DOHH2 (cell line): Measurements from ENCODE around the gene WWOX.
A peak's percentile ranks its signal among the peaks of the same experiment; 100 is the strongest.

Source experiments
- H3F3A ChIP-seq: fragments of 200-600 bp; sonication (generic), shearing (Covaris generic); 2 replicates; pipeline ENCODE4 v1.6.0; 2016; ENCODE audit warnings: antibody characterized with exemption, mild to moderate bottlenecking; ENCODE audit not compliant: control insufficient read depth, insufficient read depth
- H3K27ac ChIP-seq: fragments of 200-600 bp; sonication (generic); 2 replicates; pipeline ENCODE4 v1.5.1; 2014; ENCODE audit warnings: low read depth, mild to moderate bottlenecking, low read length, moderate library complexity
- H3K27me3 ChIP-seq: fragments of 200-600 bp; sonication (generic); 2 replicates; pipeline ENCODE4 v1.6.1; 2014; ENCODE audit warnings: mild to moderate bottlenecking, low read length, mixed read lengths; ENCODE audit not compliant: control insufficient read depth
- H3K36me3 ChIP-seq: fragments of 200-600 bp; sonication (generic); 2 replicates; pipeline ENCODE4 v1.6.1; 2014; ENCODE audit warnings: mild to moderate bottlenecking, low read length, moderate library complexity, mixed read lengths; ENCODE audit not compliant: control insufficient read depth
- H3K4me1 ChIP-seq: fragments of 200-600 bp; sonication (generic); 2 replicates; pipeline ENCODE4 v1.6.1; 2014; ENCODE audit warnings: mild to moderate bottlenecking, low read length, mixed read lengths; ENCODE audit not compliant: control insufficient read depth
- H3K4me2 ChIP-seq: fragments of 200-600 bp; sonication (generic); 2 replicates; pipeline ENCODE4 v1.6.0; 2014; ENCODE audit warnings: mild to moderate bottlenecking, low read length, moderate library complexity
- H3K4me3 ChIP-seq: fragments of 200-600 bp; sonication (generic); 2 replicates; pipeline ENCODE4 v1.5.1; 2014; ENCODE audit warnings: mild to moderate bottlenecking, low read length, mixed read lengths
- H3K79me2 ChIP-seq: fragments of 200-600 bp; sonication (generic); 2 replicates; pipeline ENCODE4 v1.6.1; 2014; ENCODE audit warnings: mild to moderate bottlenecking, low read length, mixed read lengths; ENCODE audit not compliant: control insufficient read depth
- H3K9me2 ChIP-seq: fragments of 200-600 bp; sonication (generic); replicated peaks from 2 replicates; pipeline ENCODE4 v1.6.1; 2014; ENCODE audit warnings: mild to moderate bottlenecking, low read length, mixed read lengths; ENCODE audit not compliant: control insufficient read depth
- H3K9me3 ChIP-seq: fragments of 200-600 bp; sonication (generic); 2 replicates; pipeline ENCODE4 v1.6.1; 2014; ENCODE audit warnings: antibody characterized with exemption, low read length, mixed read lengths; ENCODE audit not compliant: control insufficient read depth, insufficient read depth
- H4K20me1 ChIP-seq: fragments of 200-600 bp; sonication (generic); 2 replicates; pipeline ENCODE4 v1.6.0; 2014; ENCODE audit warnings: low read depth, mild to moderate bottlenecking, antibody characterized with exemption, low read length, moderate library complexity; ENCODE audit not compliant: control insufficient read depth, insufficient read depth
- CTCF ChIP-seq: fragments of 200-600 bp; sonication (generic); IDR thresholded peaks from one replicate; pipeline ENCODE4 v1.5.1; 2014; ENCODE audit warnings: antibody characterized with exemption, mild to moderate bottlenecking, low read depth, low read length; ENCODE audit not compliant: poor library complexity, severe bottlenecking
- EZH2phosphoT487 ChIP-seq: fragments of 200-600 bp; sonication (generic); IDR thresholded peaks from 2 replicates; pipeline ENCODE4 v1.6.1; 2017; ENCODE audit warnings: borderline replicate concordance, mild to moderate bottlenecking, antibody characterized with exemption, low read length, moderate library complexity, mixed read lengths

The WWOX gene

GRCh38 chr16:78920621-78921020, 821.2 kb downstream of the WWOX start:
- Histone ChIP-seq H3K4me2 (no peak overlapping the region), H3K36me3 (no peaks in the 10 kb centered on the region), H3K4me3 (no peak overlapping the region), H3K27ac (no peak overlapping the region), H3K9me3 (0 out of 2 replicates have a peak, but pooled peaks cover 2% of the 10 kb centered on the region), H3K27me3 (no peaks in the 10 kb centered on the region), H3K9me2 (no peaks in the 10 kb centered on the region), H4K20me1 (no peaks in the 10 kb centered on the region), H3F3A (no peaks in the 10 kb centered on the region), H3K79me2 (no peaks in the 10 kb centered on the region), H3K4me1 (no peaks in the 10 kb centered on the region)
- TF ChIP-seq CTCF (no peak), EZH2phosphoT487 (no peak)

- Histone ChIP-seq H3K36me3 (no peaks in the 10 kb centered on the region), H3K9me3 (0 out of 2 replicates have a peak, but pooled peaks cover 2% of the 10 kb centered on the region), H3K4me3 (no peak overlapping the region), H3K27me3 (no peaks in the 10 kb centered on the region), H3K79me2 (no peaks in the 10 kb centered on the region), H3K4me2 (peak overlapping the region; percentile 20; the same call in 1 of the 2 replicates), H3K9me2 (no peaks in the 10 kb centered on the region), H4K20me1 (no peaks in the 10 kb centered on the region), H3K4me1 (no peaks in the 10 kb centered on the region), H3K27ac (no peak overlapping the region), H3F3A (no peaks in the 10 kb centered on the region)
- TF ChIP-seq CTCF: peak; percentile 71
- no peak for TF ChIP-seq EZH2phosphoT487
These were observed 825.8 kb downstream of the WWOX start for GRCh38 chr16:78925083-78925767.

- Histone ChIP-seq H3K79me2 (no peaks in the 10 kb centered on the region), H3K4me1 (no peaks in the 10 kb centered on the region), H3K36me3 (no peaks in the 10 kb centered on the region), H3F3A (no peaks in the 10 kb centered on the region), H3K27me3 (no peaks in the 10 kb centered on the region), H3K27ac (no peak overlapping the region), H3K9me3 (0 out of 2 replicates have a peak, but pooled peaks cover 2% of the 10 kb centered on the region), H3K4me3 (no peak overlapping the region), H3K9me2 (no peaks in the 10 kb centered on the region), H4K20me1 (no peaks in the 10 kb centered on the region), H3K4me2 (no peak overlapping the region)
- TF ChIP-seq EZH2phosphoT487 (no peak), CTCF (no peak)
These were observed 827.3 kb downstream of the WWOX start for GRCh38 chr16:78926723-78927210.
